ENCODE measurements around the gene C15orf61.

C15orf61 gene

GRCh38 chr15:67521029-67521782 lies at the start of gene C15orf61:
TSS of gene C15orf61 (plus strand) at chr15:67521131. CDS start at chr15:67521249, 118 bp downstream.
- peak in 1 of 2 experiments; percentile 37 for DNase-seq

- DNase-seq = no peak
These were observed 48.0 kb upstream of the C15orf61 start for GRCh38 chr15:67472957-67473356.

- DNase-seq = no peak
These were observed 46.4 kb upstream of the C15orf61 start for GRCh38 chr15:67474405-67475110.

GRCh38 chr15:67479781-67480505 lies 41.0 kb upstream of the C15orf61 start:
- no peak for DNase-seq

GRCh38 chr15:67480741-67481140 lies 40.2 kb upstream of the C15orf61 start:
- no peak for DNase-seq

- DNase-seq = no peak
These were observed 39.3 kb upstream of the C15orf61 start for GRCh38 chr15:67481680-67482079.

- no peak for DNase-seq
These were observed 25.3 kb upstream of the C15orf61 start for GRCh38 chr15:67495585-67495984.

GRCh38 chr15:67501177-67501835 lies 19.6 kb upstream of the C15orf61 start:
- no peak for DNase-seq

GRCh38 chr15:67501836-67502461 lies 19.0 kb upstream of the C15orf61 start:
- peak in 1 of 2 experiments; percentile 23 for DNase-seq

- DNase-seq = no peak
These were observed 16.9 kb upstream of the C15orf61 start for GRCh38 chr15:67504056-67504455.

GRCh38 chr15:67504796-67505195 lies 16.1 kb upstream of the C15orf61 start:
- no peak for DNase-seq

- DNase-seq = no peak
These were observed 15.0 kb upstream of the C15orf61 start for GRCh38 chr15:67505675-67506572.

GRCh38 chr15:67506775-67507747 lies 13.9 kb upstream of the C15orf61 start:
- DNase-seq = no peak

GRCh38 chr15:67508407-67508806 lies 12.5 kb upstream of the C15orf61 start:
- DNase-seq = no peak

- no peak for DNase-seq
These were observed 11.0 kb upstream of the C15orf61 start for GRCh38 chr15:67509918-67510317.

GRCh38 chr15:67510597-67511190 lies 10.2 kb upstream of the C15orf61 start:
- no peak for DNase-seq

- no peak for DNase-seq
These were observed 9.3 kb upstream of the C15orf61 start for GRCh38 chr15:67511606-67512005.

- no peak for DNase-seq
These were observed 8.8 kb upstream of the C15orf61 start for GRCh38 chr15:67512140-67512539.

GRCh38 chr15:67512933-67513714 lies 7.8 kb upstream of the C15orf61 start:
- no peak for DNase-seq
